ENCODE results near the gene HDDC2.

HDDC2 gene

GRCh38 chr6:125312478-125312877 is 10.7 kb upstream of the HDDC2 start:
- Histone ChIP-seq H3K36me3 (no peaks in the 10 kb centered on the region), H3K9me3 (no peaks in the 10 kb centered on the region), H3K27me3 (peaks cover 58% of the 10 kb centered on the region), H3K4me1 (ENCODE audit: control insufficient read depth in 1 of 2, insufficient read depth in 1 of 2, low read depth in 1 of 2, low read length in 1 of 2) (no peaks in the 10 kb centered on the region), H3K27ac (no peak overlapping the region), H3K4me3 (ENCODE audit: low read depth in 1 of 2, low read length in 1 of 2) (no peak overlapping the region)
- TF ChIP-seq, protein P1, sequence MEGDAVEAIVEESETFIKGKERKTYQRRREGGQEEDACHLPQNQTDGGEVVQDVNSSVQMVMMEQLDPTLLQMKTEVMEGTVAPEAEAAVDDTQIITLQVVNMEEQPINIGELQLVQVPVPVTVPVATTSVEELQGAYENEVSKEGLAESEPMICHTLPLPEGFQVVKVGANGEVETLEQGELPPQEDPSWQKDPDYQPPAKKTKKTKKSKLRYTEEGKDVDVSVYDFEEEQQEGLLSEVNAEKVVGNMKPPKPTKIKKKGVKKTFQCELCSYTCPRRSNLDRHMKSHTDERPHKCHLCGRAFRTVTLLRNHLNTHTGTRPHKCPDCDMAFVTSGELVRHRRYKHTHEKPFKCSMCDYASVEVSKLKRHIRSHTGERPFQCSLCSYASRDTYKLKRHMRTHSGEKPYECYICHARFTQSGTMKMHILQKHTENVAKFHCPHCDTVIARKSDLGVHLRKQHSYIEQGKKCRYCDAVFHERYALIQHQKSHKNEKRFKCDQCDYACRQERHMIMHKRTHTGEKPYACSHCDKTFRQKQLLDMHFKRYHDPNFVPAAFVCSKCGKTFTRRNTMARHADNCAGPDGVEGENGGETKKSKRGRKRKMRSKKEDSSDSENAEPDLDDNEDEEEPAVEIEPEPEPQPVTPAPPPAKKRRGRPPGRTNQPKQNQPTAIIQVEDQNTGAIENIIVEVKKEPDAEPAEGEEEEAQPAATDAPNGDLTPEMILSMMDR (IDR thresholded peaks at IDR 0.05): no peak

- Histone ChIP-seq H3K27ac (no peak overlapping the region), H3K9me3 (no peaks in the 10 kb centered on the region), H3K36me3 (no peaks in the 10 kb centered on the region), H3K27me3 (peaks cover 47% of the 10 kb centered on the region), H3K4me3 (ENCODE audit: low read depth in 1 of 2, low read length in 1 of 2) (no peak overlapping the region), H3K4me1 (ENCODE audit: control insufficient read depth in 1 of 2, insufficient read depth in 1 of 2, low read depth in 1 of 2, low read length in 1 of 2) (peaks cover 0 to 2% of the 10 kb centered on the region in 2 experiments)
- TF ChIP-seq, protein P1 (IDR thresholded peaks at IDR 0.05): no peak
Observed at GRCh38 chr6:125310994-125311649, 9.4 kb upstream of the HDDC2 start.

- H3K9me3 ChIP-seq: no peaks in the 10 kb centered on the region
- H3K36me3 ChIP-seq: no peaks in the 10 kb centered on the region
- no peak overlapping the region for H3K27ac ChIP-seq
- peaks cover 8 to 13% of the 10 kb centered on the region in 2 experiments for H3K4me1 ChIP-seq (ENCODE audit: control insufficient read depth in 1 of 2, insufficient read depth in 1 of 2, low read depth in 1 of 2, low read length in 1 of 2)
- no peak overlapping the region for H3K4me3 ChIP-seq (ENCODE audit: low read depth in 1 of 2, low read length in 1 of 2)
- H3K27me3 ChIP-seq: peaks cover 24% of the 10 kb centered on the region
- TF ChIP-seq, protein P1 (IDR thresholded peaks at IDR 0.05): no peak
Observed at GRCh38 chr6:125307964-125308615, 6.3 kb upstream of the HDDC2 start.

- H3K27ac ChIP-seq: no peak overlapping the region
- H3K4me3 ChIP-seq (ENCODE audit: low read depth in 1 of 2, low read length in 1 of 2): no peak overlapping the region
- H3K9me3 ChIP-seq: no peaks in the 10 kb centered on the region
- H3K4me1 ChIP-seq (ENCODE audit: control insufficient read depth in 1 of 2, insufficient read depth in 1 of 2, low read depth in 1 of 2, low read length in 1 of 2): peaks cover 8 to 13% of the 10 kb centered on the region in 2 experiments
- no peaks in the 10 kb centered on the region for H3K36me3 ChIP-seq
- peaks cover 16% of the 10 kb centered on the region for H3K27me3 ChIP-seq
- TF ChIP-seq, protein P1 (IDR thresholded peaks at IDR 0.05): no peak
Observed at GRCh38 chr6:125307150-125307838, 5.5 kb upstream of the HDDC2 start.

DNA sequence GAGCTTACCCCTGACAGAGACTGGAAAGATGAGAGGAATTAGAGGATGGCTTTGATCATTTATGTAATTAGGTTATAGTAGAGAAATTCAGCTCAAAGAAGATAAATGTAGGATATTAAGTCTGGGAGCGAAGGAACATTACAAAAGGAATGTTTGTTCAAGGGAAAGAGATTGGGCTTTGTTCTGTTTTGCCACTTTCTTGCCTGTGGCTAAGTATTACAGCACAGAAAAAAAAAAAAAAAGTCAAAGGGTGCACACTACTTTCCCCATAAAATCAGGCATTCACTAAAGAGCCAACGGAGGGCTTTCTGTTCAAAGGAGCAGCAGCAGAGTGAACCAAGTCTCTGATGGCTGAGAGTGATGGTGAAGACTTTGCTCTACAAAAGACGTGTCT is 5.0 kb upstream of the HDDC2 start:
- Histone ChIP-seq H3K4me3 (ENCODE audit: low read depth in 1 of 2, low read length in 1 of 2) (no peak overlapping the region), H3K27me3 (peaks cover 10% of the 10 kb centered on the region), H3K27ac (no peak overlapping the region), H3K9me3 (no peaks in the 10 kb centered on the region), H3K4me1 (ENCODE audit: control insufficient read depth in 1 of 2, insufficient read depth in 1 of 2, low read depth in 1 of 2, low read length in 1 of 2) (peaks cover 8 to 13% of the 10 kb centered on the region in 2 experiments), H3K36me3 (no peaks in the 10 kb centered on the region)
- TF ChIP-seq, protein P1 (IDR thresholded peaks at IDR 0.05): no peak
